GM19351 (cell line): Measurements from ENCODE around the gene CSTPP1.
"Not testable (repeated sequence)": the region's sequence is repeated elsewhere in the genome, so short reads cannot be mapped to it uniquely, and the experiment has no call there.

Experiments
- ATAC-seq: cut with Tn5 transposase; IDR thresholded peaks from one replicate; pipeline ENCODE4 v1.9.1; 2021; ENCODE audit warnings: mild to moderate bottlenecking, moderate library complexity; ENCODE audit not compliant: unreplicated experiment

The CSTPP1 gene

DNA sequence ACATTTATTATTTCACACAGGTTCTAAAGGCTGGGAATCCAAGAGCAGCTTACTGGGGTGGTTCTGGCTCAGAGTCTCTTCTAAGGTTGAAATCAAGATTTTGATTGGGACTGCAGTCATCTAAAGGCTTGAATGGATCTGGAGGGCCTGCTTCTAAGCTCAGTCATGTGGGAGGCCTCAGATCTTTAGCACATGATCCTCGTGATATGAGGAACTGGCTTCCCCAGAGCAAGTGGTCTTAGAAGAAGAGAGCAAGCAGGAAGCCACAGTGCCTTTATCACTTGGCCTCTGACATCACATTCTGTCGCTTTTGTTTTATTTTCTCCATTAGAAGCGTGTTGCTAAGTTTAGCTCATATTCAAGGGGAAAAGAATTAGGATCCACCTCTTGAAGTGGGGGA, 151.2 kb downstream of the CSTPP1 start:
- ATAC-seq, result no peak

- ATAC-seq, result no peak
Measured at GRCh38 chr11:47093541-47093940, 157.0 kb downstream of the CSTPP1 start.

DNA sequence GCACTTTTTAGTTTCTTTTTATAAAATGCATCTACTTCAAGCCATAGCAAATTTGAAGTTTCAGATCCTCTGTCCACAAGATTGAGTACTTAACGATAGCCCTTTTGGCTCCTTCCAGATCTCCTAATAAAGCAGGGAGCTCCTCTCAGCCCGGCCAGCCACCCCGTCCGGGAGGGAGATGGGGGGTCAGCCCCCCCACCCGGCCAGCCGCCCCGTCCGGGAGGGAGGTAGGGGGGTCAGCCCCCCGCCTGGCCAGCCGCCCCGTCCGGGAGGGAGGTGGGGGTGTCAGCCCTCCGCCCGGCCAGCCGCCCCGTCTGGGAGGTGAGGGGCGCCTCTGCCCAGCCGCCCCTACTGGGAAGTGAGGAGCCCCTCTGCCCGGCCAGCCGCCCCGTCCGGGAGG, 160.3 kb downstream of the CSTPP1 start:
- ATAC-seq, result not testable (repeated sequence)

- ATAC-seq, result not testable (repeated sequence)
Measured at GRCh38 chr11:47098223-47098622, 161.7 kb downstream of the CSTPP1 start.

DNA sequence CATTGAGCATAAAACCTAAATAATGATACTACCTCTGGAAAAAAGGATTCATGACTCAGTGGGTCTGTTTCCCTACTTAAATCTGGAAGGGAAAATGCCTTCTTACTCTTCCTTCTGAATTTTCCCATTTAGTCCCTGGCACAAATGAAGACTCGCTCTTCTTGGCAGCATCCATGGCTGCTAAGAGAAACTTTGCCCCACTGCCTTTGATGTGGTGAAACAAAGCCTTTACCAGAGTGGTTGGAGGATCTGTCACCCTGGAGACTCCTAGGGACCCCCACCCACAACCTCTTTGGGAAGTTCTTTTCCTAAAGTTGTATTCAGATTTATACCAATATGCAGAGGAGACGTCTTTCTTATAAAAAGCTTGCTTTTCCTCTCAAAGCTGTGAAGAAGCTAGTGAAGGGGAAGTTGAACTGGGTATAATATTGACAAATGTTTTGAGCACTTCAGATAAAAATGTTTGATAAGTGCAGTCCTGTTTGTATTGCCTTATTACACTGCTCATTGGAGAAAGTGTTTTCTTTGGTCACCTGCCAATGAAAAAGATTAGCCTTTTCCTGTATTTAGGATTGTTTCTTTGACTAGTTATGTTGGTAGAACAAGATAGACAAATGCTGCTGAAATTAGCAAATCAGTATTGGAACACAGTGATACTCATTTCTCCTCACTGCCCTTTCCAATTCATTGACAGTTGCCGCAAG, 162.8 kb downstream of the CSTPP1 start:
- no peak for ATAC-seq

- no peak for ATAC-seq
Measured at GRCh38 chr11:47099918-47100315, 163.4 kb downstream of the CSTPP1 start.

- no peak for ATAC-seq
Measured at GRCh38 chr11:47101406-47101805, 164.8 kb downstream of the CSTPP1 start.

GRCh38 chr11:47104261-47104950, 167.8 kb downstream of the CSTPP1 start:
- ATAC-seq, result no peak

DNA sequence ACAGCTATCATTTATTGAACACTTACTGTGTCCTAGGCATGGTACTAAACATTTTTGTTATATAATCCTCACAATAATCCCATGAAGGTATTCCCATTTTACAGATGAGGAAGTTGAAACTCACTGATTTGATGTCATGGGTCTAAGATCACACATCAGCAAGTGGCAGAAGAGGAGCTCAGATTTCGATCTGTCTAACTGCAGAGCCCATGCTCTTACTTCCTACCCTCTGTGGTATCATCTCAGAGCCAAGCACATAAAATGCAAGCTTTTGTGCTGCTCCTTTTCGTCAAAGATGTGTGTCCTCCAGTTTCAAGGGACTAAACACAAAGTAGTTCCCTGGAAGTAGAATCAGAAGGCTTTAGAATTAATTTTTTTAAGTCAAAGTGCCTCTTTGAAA, 169.0 kb downstream of the CSTPP1 start:
- no peak for ATAC-seq

GRCh38 chr11:47105974-47106373, 169.4 kb downstream of the CSTPP1 start:
- no peak for ATAC-seq

- no peak for ATAC-seq
Measured at GRCh38 chr11:47106798-47107411, 170.3 kb downstream of the CSTPP1 start.

GRCh38 chr11:47107744-47108143, 171.2 kb downstream of the CSTPP1 start:
- ATAC-seq, result no peak

DNA sequence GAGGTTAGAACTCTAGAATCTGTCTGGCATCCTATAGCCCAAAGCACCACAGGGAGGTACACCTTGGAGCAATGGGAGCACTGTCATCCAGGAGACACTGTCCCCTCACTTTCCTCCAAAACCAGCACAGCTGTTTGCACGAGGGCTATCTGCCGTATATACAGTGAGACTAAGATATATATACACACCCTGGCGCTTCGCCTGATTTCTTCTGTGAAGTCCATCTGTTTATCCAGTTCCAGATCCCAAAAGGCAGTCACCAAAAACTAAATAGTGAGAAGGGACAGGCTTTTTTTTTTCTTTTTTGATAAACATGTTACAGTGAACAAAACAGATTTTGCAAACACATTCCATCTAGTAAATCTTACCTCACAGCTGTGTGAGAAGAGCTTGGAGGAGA, 171.7 kb downstream of the CSTPP1 start:
- no peak for ATAC-seq

- peak; percentile 44 for ATAC-seq
Measured at GRCh38 chr11:47109051-47109726, 172.6 kb downstream of the CSTPP1 start.

GRCh38 chr11:47109727-47110246, 173.2 kb downstream of the CSTPP1 start:
- no peak for ATAC-seq

DNA sequence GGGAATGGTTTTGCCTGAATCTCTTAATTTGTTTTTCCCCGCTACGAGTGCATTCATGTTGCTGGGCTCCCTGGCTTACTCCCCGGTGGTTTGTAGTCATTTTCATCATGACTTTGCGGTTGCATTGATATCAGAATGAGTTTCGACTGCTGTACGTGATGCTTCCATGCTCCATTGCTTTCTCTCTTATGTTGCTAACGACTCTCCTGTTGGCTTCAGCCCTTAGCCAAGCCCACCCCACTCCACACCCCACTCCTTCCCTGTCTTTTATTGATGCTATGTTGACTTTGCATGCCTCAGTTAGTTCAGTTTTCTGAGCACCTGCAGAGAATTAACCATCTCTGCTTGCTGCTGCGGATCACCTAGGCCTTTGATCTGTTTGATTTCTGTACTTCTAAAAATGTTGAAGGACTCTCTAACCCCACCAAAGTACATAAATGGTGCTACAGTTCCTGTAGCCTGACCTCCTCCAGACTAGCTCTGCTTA, 174.8 kb downstream of the CSTPP1 start:
- ATAC-seq, result peak; percentile 82

GRCh38 chr11:47112941-47113340, 176.4 kb downstream of the CSTPP1 start:
- ATAC-seq, result not testable (repeated sequence)

GRCh38 chr11:47118958-47119688, 182.6 kb downstream of the CSTPP1 start:
- not testable (repeated sequence) for ATAC-seq

GRCh38 chr11:47121056-47121455, 184.5 kb downstream of the CSTPP1 start:
- no peak for ATAC-seq

- no peak for ATAC-seq
Measured at GRCh38 chr11:47121731-47122130, 185.2 kb downstream of the CSTPP1 start.
